Adrenal gland (tissue), 5 donors: ENCODE data around the gene LAMC3.

Experiments
- POLR2A ChIP-seq, 2 donors: fragments of 450-650 bp; IDR thresholded peaks; one replicate each; pipeline ENCODE4 v1.6.1; 2017; ENCODE audit warnings: antibody characterized with exemption in 2 of 2, mild to moderate bottlenecking in 2 of 2, moderate library complexity in 1 of 2
- TF ChIP-seq, protein P1 (sequence below), 6 experiments: fragments of 450-650 bp in 4 of 6; fragments of 200-600 bp in 2 of 6; sonication (generic) in 1 of 6; IDR thresholded peaks; 1 replicate in 5 of 6; 2 replicates in 1 of 6; pipeline versions ENCODE4 v1.5.1 to v1.8.0; 2016 to 2021; ENCODE audit warnings: antibody characterized with exemption in 6 of 6, mild to moderate bottlenecking in 2 of 6, moderate library complexity in 1 of 6
- donor health status: DM: no; HTN: no; CAD: no.

DNA sequence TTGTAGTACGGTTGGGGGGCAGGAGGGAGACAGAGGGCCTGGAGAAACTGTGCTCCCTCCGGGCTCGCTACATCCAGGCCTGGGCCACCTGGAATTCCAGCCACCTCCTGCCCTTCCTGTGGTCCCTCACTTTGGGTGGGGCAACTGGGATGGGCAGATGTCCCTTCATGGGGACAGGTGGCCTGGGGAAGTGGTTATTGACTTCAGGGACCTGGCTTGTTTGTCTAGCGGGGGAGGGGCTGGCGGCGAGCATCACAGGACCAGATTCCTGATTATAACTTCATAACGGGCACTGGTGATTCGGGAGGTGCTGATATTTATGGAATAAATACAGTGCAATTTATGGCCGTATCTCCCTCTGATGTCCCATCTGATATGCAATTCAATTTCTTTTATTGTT is 20.1 kb upstream of the LAMC3 start:
- TF ChIP-seq, protein P1, sequence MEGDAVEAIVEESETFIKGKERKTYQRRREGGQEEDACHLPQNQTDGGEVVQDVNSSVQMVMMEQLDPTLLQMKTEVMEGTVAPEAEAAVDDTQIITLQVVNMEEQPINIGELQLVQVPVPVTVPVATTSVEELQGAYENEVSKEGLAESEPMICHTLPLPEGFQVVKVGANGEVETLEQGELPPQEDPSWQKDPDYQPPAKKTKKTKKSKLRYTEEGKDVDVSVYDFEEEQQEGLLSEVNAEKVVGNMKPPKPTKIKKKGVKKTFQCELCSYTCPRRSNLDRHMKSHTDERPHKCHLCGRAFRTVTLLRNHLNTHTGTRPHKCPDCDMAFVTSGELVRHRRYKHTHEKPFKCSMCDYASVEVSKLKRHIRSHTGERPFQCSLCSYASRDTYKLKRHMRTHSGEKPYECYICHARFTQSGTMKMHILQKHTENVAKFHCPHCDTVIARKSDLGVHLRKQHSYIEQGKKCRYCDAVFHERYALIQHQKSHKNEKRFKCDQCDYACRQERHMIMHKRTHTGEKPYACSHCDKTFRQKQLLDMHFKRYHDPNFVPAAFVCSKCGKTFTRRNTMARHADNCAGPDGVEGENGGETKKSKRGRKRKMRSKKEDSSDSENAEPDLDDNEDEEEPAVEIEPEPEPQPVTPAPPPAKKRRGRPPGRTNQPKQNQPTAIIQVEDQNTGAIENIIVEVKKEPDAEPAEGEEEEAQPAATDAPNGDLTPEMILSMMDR (IDR thresholded peaks at IDR 0.05): no peak
- TF ChIP-seq POLR2A (IDR thresholded peaks at IDR 0.05): no peak
